Panc1 (cell line): ENCODE data around the gene LHPP. TPM values are rescaled to one million over a fixed set of nuclear protein-coding genes. Genes with fewer than 3 reads are reported as not detected.

Experiments used
- ATAC-seq: fragments of 200-7000 bp; cut with Tn5 transposase; 2 replicates; pipeline ENCODE4 v1.9.1; 2020; ENCODE audit warnings: mild to moderate bottlenecking, moderate library complexity
- BruUV-seq: library from RNA; stranded (reverse); fragments of 400-500 nt; replicated peaks from 2 replicates; lab custom pipeline; 2021; lab: Mats Ljungman, UMichigan
- CTCF ChIA-PET: fragments of 300-600 bp; sonication (Branson Sonifier 250); formaldehyde crosslinking; loops from one replicate; lab custom pipeline; 2022; ENCODE audit warnings: antibody characterized with exemption; lab: Charles Lee
- POLR2A ChIA-PET: fragments of 300-600 bp; sonication (Branson Sonifier 250); formaldehyde crosslinking; loops from one replicate; lab custom pipeline; 2022; ENCODE audit warnings: antibody characterized with exemption; lab: Charles Lee
- DNase-seq: peaks from one replicate; pipeline ENCODE4 v3.0.0-alpha.2; 2010; ENCODE audit warnings: low read depth, low spot score
- H3K27ac ChIP-seq: 2 replicates; pipeline ENCODE4 v1.5.1; 2011; ENCODE audit warnings: mild to moderate bottlenecking, low read length, inconsistent platforms
- H3K27me3 ChIP-seq: fragments of 200-500 bp; sonication (Bioruptor generic); 2 replicates; pipeline ENCODE4 v1.6.0; 2014; ENCODE audit warnings: low read length, inconsistent platforms; ENCODE audit not compliant: control insufficient read depth, insufficient read depth
- H3K36me3 ChIP-seq: fragments of 200-500 bp; sonication (Bioruptor generic); 2 replicates; pipeline ENCODE4 v1.5.1; 2014; ENCODE audit warnings: inconsistent platforms, mild to moderate bottlenecking, low read length, moderate library complexity; ENCODE audit not compliant: control insufficient read depth, insufficient read depth
- H3K4me1 ChIP-seq: 2 replicates; pipeline ENCODE4 v1.5.1; 2011; ENCODE audit warnings: inconsistent platforms, mild to moderate bottlenecking, low read length, moderate library complexity; ENCODE audit not compliant: control insufficient read depth, insufficient read depth
- H3K4me3 ChIP-seq, 2 experiments: 2 replicates each; pipeline ENCODE4 v1.5.1; 2011 to 2012; ENCODE audit warnings: low read depth in 2 of 2, low read length in 2 of 2, mild to moderate bottlenecking in 2 of 2, inconsistent platforms in 1 of 2, moderate library complexity in 1 of 2
- H3K9me3 ChIP-seq: fragments of 200-500 bp; sonication (Bioruptor generic); 2 replicates; pipeline ENCODE4 v1.5.1; 2014; ENCODE audit warnings: low read depth, mild to moderate bottlenecking, inconsistent platforms, low read length, moderate library complexity; ENCODE audit not compliant: control insufficient read depth, insufficient read depth
- CTCF ChIP-seq: fragments of 450-650 bp; IDR thresholded peaks from 2 replicates; pipeline ENCODE4 v1.5.1; 2017; ENCODE audit warnings: mild to moderate bottlenecking
- POLR2AphosphoS5 ChIP-seq: IDR thresholded peaks from 2 replicates; pipeline ENCODE4 v1.6.1; 2012; ENCODE audit warnings: mild to moderate bottlenecking, low read depth, low read length, moderate library complexity
- REST ChIP-seq, 2 experiments: IDR thresholded peaks; 2 replicates each; pipeline ENCODE4 v1.6.1; 2011 to 2012; ENCODE audit warnings: low read depth in 2 of 2, control low read depth in 1 of 2, low read length in 1 of 2, mild to moderate bottlenecking in 1 of 2, moderate library complexity in 1 of 2; ENCODE audit not compliant: insufficient read depth in 1 of 2
- SIN3A ChIP-seq: IDR thresholded peaks from 2 replicates; pipeline ENCODE4 v1.6.1; 2012; ENCODE audit warnings: low read depth, mild to moderate bottlenecking, low read length, moderate library complexity, borderline replicate concordance; ENCODE audit not compliant: insufficient read depth
- TCF7L2 ChIP-seq: IDR thresholded peaks from 2 replicates; pipeline ENCODE4 v1.6.1; 2011; ENCODE audit warnings: mild to moderate bottlenecking, low read depth, low read length, inconsistent platforms
- in situ Hi-C: cut with HindIII; loops from 2 replicates; pipeline ENCODE4 v1.10.0; 2016; ENCODE audit warnings: low sequenced_read_pairs, low pct_unique_long_range_greater_than_20kb
- intact Hi-C: fragments of 100-400 bp; cut with micrococcal nuclease; formaldehyde crosslinking; loops from one replicate; pipeline ENCODE4 v1.10.0; 2022; ENCODE audit not compliant: unreplicated experiment
- total RNA-seq: library from RNA; stranded (reverse); gene quantifications from one replicate; pipeline ENCODE4 v1.2.1, GENCODE V29; 2021; ENCODE audit not compliant: unreplicated experiment

The LHPP gene
- total RNA-seq, 1 experiment from 2014 or later = 15.0 TPM

- no TSS peak for BruUV-seq
- Histone ChIP-seq H3K4me3 (no peak overlapping the region), H3K27me3 (no peaks in the 10 kb centered on the region), H3K9me3 (no peaks in the 10 kb centered on the region), H3K36me3 (no peaks in the 10 kb centered on the region), H3K4me1 (no peaks in the 10 kb centered on the region), H3K27ac (no peak overlapping the region)
- TF ChIP-seq SIN3A (no peak), REST (IDR thresholded peaks at IDR 0.05; ENCODE audit: insufficient read depth in 1 of 2, low read depth in 2 of 2, low read length in 1 of 2) (no peak), POLR2AphosphoS5 (no peak), TCF7L2 (no peak), CTCF (no peak)
- ATAC-seq = no peak
- no peak for DNase-seq
- ChIA-PET CTCF (no interaction called here), POLR2A (no interaction called here)
- in situ Hi-C loops (no loop called here), intact Hi-C loops (no loop called here)
Measured at GRCh38 chr10:124508907-124509454, 47.4 kb downstream of the LHPP start.

DNA sequence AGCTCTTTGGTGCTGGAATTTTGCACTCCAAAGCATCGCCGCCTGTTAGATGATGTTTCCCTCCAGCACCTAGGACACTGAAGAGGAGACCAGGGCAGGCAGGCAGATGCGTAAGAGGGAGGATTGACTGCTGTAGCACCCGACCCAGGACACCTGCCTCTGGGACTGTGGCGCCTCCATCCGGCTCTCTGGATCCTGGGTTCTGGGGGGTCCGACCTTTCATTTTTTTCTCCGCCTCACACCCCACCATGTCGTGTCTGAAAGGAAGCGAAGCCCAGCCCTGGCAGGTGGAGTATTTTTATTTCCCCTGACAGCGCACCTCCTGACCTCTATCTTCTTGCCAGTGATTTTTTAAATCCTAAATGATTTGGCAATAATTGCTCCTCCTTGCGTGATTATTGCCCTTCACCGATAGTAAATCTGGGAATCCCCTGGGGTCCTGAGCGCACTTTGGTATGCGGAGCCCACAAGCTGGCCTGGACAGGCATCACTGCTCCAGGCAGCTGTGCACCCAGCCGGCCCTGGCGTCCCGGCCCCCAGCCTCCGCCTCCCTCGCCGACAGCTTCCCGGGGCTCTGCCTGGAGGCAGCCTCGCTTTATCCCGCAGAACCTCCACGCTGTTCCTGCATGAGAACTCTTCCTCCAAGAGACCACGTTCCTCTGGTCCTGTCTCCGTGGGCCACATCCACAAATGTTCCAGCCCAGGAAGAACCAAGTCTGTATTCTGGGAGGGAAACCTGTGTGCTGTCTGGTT is 48.4 kb downstream of the LHPP start:
- H3K36me3 ChIP-seq = no peaks in the 10 kb centered on the region
- no peak for ATAC-seq
- no peak for DNase-seq
- TF ChIP-seq REST (IDR thresholded peaks at IDR 0.05; ENCODE audit: insufficient read depth in 1 of 2, low read depth in 2 of 2, low read length in 1 of 2) (no peak), SIN3A (no peak)
- no peak overlapping the region for H3K4me3 ChIP-seq
- in situ Hi-C loops = no loop called here
- H3K27me3 ChIP-seq = no peaks in the 10 kb centered on the region
- ChIA-PET POLR2A (no interaction called here), CTCF (no interaction called here)
- H3K9me3 ChIP-seq = no peaks in the 10 kb centered on the region
- H3K27ac ChIP-seq = no peak overlapping the region
- no peaks in the 10 kb centered on the region for H3K4me1 ChIP-seq
- BruUV-seq = no TSS peak
- intact Hi-C loops = no loop called here
